OCI-LY3 (cell line): ENCODE results near the gene KIFBP.

Experiments used
- EZH2phosphoT487 ChIP-seq: fragments of 200-600 bp; shearing (Covaris generic); IDR thresholded peaks from 2 replicates; pipeline ENCODE4 v1.6.1; 2018; ENCODE audit warnings: antibody characterized with exemption, mixed run types, low read depth
- TF ChIP-seq, protein P1 (sequence below): fragments of 200-600, 300-600 bp; sonication (generic); IDR thresholded peaks from 2 replicates; pipeline ENCODE4 v1.5.1; 2014; ENCODE audit warnings: antibody characterized with exemption, low read length, low read depth

GRCh38 chr10:68982389-68982788, 6.2 kb upstream of the KIFBP start:
- TF ChIP-seq, protein P1, sequence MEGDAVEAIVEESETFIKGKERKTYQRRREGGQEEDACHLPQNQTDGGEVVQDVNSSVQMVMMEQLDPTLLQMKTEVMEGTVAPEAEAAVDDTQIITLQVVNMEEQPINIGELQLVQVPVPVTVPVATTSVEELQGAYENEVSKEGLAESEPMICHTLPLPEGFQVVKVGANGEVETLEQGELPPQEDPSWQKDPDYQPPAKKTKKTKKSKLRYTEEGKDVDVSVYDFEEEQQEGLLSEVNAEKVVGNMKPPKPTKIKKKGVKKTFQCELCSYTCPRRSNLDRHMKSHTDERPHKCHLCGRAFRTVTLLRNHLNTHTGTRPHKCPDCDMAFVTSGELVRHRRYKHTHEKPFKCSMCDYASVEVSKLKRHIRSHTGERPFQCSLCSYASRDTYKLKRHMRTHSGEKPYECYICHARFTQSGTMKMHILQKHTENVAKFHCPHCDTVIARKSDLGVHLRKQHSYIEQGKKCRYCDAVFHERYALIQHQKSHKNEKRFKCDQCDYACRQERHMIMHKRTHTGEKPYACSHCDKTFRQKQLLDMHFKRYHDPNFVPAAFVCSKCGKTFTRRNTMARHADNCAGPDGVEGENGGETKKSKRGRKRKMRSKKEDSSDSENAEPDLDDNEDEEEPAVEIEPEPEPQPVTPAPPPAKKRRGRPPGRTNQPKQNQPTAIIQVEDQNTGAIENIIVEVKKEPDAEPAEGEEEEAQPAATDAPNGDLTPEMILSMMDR, result no peak
- TF ChIP-seq EZH2phosphoT487, result no peak
